ENCODE data around the gene AASS.

Gene AASS

GRCh38 chr7:122035876-122036275 lies 108.2 kb downstream of the AASS start:
- no peak for DNase-seq

GRCh38 chr7:122033641-122034040 lies 110.4 kb downstream of the AASS start:
- no peak for DNase-seq

- DNase-seq: no peak
Observed at GRCh38 chr7:122027058-122027457, 117.0 kb downstream of the AASS start.

Data from stimulated activated CD4-positive, alpha-beta T cell treated with anti-CD3 and anti-CD28 coated beads, Interleukin-1b, Interleukin-23, amount 100 ng/mL, for 48 hours (primary cell).